OCI-LY7 (cell line): ENCODE results near the gene RIMBP2. TPM values are rescaled to one million over a fixed set of nuclear protein-coding genes. Genes with fewer than 3 reads are reported as not detected.

Experiments
- BruUV-seq: library from RNA; stranded (reverse); fragments of 400-500 nt; replicated peaks from 2 replicates; lab custom pipeline; 2021; lab: Mats Ljungman, UMichigan
- CTCF ChIA-PET: fragments of 300-600 bp; sonication (Branson Sonifier 250); formaldehyde crosslinking; loops from one replicate; lab custom pipeline; 2022; ENCODE audit warnings: antibody characterized with exemption; ENCODE audit not compliant: unreplicated experiment; lab: Charles Lee
- POLR2A ChIA-PET: fragments of 300-600 bp; sonication (Branson Sonifier 250); formaldehyde crosslinking; loops from one replicate; lab custom pipeline; 2022; ENCODE audit warnings: antibody characterized with exemption; lab: Charles Lee
- DNase-seq: peaks from one replicate; pipeline ENCODE4 v3.0.0-alpha.2; 2015; ENCODE audit warnings: low spot score
- H2AFZ ChIP-seq: fragments of 200-600 bp; sonication (generic), shearing (Covaris generic); 2 replicates; pipeline ENCODE4 v1.6.1; 2014; ENCODE audit warnings: mild to moderate bottlenecking, antibody characterized with exemption, low read length, moderate library complexity
- H3K27ac ChIP-seq: fragments of 200-600 bp; sonication (generic); 2 replicates; pipeline ENCODE4 v1.5.1; 2014; ENCODE audit warnings: mixed run types, low read depth, mild to moderate bottlenecking, moderate library complexity, low read length, inconsistent platforms; ENCODE audit not compliant: poor library complexity, severe bottlenecking
- H3K36me3 ChIP-seq: fragments of 200-600 bp; sonication (generic); 2 replicates; pipeline ENCODE4 v1.6.1; 2014; ENCODE audit warnings: mild to moderate bottlenecking, antibody characterized with exemption, low read length, moderate library complexity, mixed read lengths; ENCODE audit not compliant: insufficient read depth
- H3K4me1 ChIP-seq: fragments of 200-600 bp; sonication (generic); 2 replicates; pipeline ENCODE4 v1.5.1; 2014; ENCODE audit warnings: mild to moderate bottlenecking, low read length; ENCODE audit not compliant: insufficient read depth, poor library complexity, severe bottlenecking
- H3K4me2 ChIP-seq: fragments of 200-600 bp; sonication (generic); 2 replicates; pipeline ENCODE4 v1.6.1; 2014; ENCODE audit warnings: mild to moderate bottlenecking, low read length
- H3K4me3 ChIP-seq: fragments of 200-600 bp; sonication (generic); 2 replicates; pipeline ENCODE4 v1.5.1; 2014; ENCODE audit warnings: mild to moderate bottlenecking, low read depth, low read length; ENCODE audit not compliant: poor library complexity, severe bottlenecking
- H3K79me2 ChIP-seq: fragments of 200-600 bp; sonication (generic); 2 replicates; pipeline ENCODE4 v1.6.1; 2016; ENCODE audit warnings: low read depth, mild to moderate bottlenecking, low read length, moderate library complexity, mixed read lengths; ENCODE audit not compliant: insufficient read depth
- H3K9me2 ChIP-seq: fragments of 200-600 bp; sonication (generic); 2 replicates; pipeline ENCODE4 v1.6.1; 2016; ENCODE audit warnings: mild to moderate bottlenecking, low read length, mixed read lengths; ENCODE audit not compliant: insufficient read depth
- H3K9me3 ChIP-seq: fragments of 200-600 bp; sonication (generic); 2 replicates; pipeline ENCODE4 v1.6.1; 2014; ENCODE audit warnings: mild to moderate bottlenecking, mixed run types, low read length, mixed read lengths
- H4K20me1 ChIP-seq: fragments of 200-600 bp; sonication (generic); 2 replicates; pipeline ENCODE4 v1.6.1; 2014; ENCODE audit warnings: mild to moderate bottlenecking, antibody characterized with exemption, low read length, moderate library complexity, mixed read lengths; ENCODE audit not compliant: insufficient read depth
- EZH2phosphoT487 ChIP-seq: fragments of 200-600 bp; sonication (generic); IDR thresholded peaks from 2 replicates; pipeline ENCODE4 v1.6.1; 2018; ENCODE audit warnings: low read depth, borderline replicate concordance, mild to moderate bottlenecking, mixed run types, antibody characterized with exemption, low read length, moderate library complexity, mixed read lengths
- intact Hi-C: fragments of 100-400 bp; cut with micrococcal nuclease; formaldehyde crosslinking; loops from one replicate; pipeline ENCODE4 v1.10.0; 2022; ENCODE audit not compliant: unreplicated experiment
- total RNA-seq, 2 experiments: library from RNA; depleted of rRNA in 1 of 2; stranded (reverse); fragments of >200 nt in 1 of 2; shearing (Covaris generic) in 1 of 2; gene quantifications; 2 replicates each; pipeline ENCODE4 v1.2.3, GENCODE V29; 2014 to 2022
- TF ChIP-seq, protein P1 (sequence below): fragments of 200-600 bp; sonication (generic); conservative IDR thresholded peaks from 2 replicates; pipeline ENCODE4 v1.5.1; 2014; ENCODE audit warnings: mild to moderate bottlenecking, antibody characterized with exemption, low read length, moderate library complexity, mixed read lengths

The RIMBP2 gene
- total RNA-seq, 2 experiments from 2014 or later, result not detected

- BruUV-seq, result no TSS peak
- POLR2A ChIA-PET, result no interaction called here
- intact Hi-C loops, result no loop called here
- Histone ChIP-seq H3K4me1 (no peaks in the 10 kb centered on the region), H2AFZ (no peak overlapping the region), H4K20me1 (no peaks in the 10 kb centered on the region), H3K27ac (no peak overlapping the region), H3K79me2 (no peaks in the 10 kb centered on the region), H3K9me2 (no peaks in the 10 kb centered on the region), H3K4me2 (no peak overlapping the region), H3K36me3 (no peaks in the 10 kb centered on the region), H3K9me3 (no peaks in the 10 kb centered on the region), H3K4me3 (no peak overlapping the region)
- no peak for TF ChIP-seq EZH2phosphoT487
- TF ChIP-seq, protein P1, sequence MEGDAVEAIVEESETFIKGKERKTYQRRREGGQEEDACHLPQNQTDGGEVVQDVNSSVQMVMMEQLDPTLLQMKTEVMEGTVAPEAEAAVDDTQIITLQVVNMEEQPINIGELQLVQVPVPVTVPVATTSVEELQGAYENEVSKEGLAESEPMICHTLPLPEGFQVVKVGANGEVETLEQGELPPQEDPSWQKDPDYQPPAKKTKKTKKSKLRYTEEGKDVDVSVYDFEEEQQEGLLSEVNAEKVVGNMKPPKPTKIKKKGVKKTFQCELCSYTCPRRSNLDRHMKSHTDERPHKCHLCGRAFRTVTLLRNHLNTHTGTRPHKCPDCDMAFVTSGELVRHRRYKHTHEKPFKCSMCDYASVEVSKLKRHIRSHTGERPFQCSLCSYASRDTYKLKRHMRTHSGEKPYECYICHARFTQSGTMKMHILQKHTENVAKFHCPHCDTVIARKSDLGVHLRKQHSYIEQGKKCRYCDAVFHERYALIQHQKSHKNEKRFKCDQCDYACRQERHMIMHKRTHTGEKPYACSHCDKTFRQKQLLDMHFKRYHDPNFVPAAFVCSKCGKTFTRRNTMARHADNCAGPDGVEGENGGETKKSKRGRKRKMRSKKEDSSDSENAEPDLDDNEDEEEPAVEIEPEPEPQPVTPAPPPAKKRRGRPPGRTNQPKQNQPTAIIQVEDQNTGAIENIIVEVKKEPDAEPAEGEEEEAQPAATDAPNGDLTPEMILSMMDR, result no peak
- CTCF ChIA-PET, result no interaction called here
- no peak for DNase-seq
Measured at GRCh38 chr12:130706885-130707570, 9.1 kb downstream of the RIMBP2 start.

DNA sequence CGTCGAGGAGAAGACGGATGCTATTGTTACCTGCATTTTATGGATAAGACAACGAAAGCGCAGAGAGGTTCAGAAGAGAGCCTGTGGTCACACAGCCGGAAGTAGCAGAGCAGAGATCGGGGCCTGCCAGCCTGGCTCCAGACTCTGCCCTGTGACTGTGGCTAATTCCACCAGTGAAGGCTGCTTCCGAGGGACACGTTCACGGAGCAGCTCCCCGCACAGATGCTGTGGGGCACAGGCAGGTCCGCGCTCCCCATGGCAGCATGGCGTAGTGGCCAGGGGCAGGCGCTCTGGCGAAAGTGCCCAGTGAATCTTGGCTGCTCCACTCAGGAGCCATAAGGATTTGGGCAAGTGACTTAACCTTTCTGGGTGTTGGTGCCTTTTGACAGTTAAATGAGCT is 9.8 kb downstream of the RIMBP2 start:
- CTCF ChIA-PET, result no interaction called here
- intact Hi-C loops, result no loop called here

GRCh38 chr12:130705178-130705822 is 10.8 kb downstream of the RIMBP2 start:
- DNase-seq, result no peak
- Histone ChIP-seq H3K9me3 (no peaks in the 10 kb centered on the region), H3K4me3 (no peak overlapping the region), H2AFZ (no peak overlapping the region), H3K27ac (no peak overlapping the region), H3K36me3 (no peaks in the 10 kb centered on the region), H4K20me1 (no peaks in the 10 kb centered on the region), H3K4me2 (no peak overlapping the region), H3K79me2 (no peaks in the 10 kb centered on the region), H3K9me2 (no peaks in the 10 kb centered on the region), H3K4me1 (no peaks in the 10 kb centered on the region)
- no TSS peak for BruUV-seq
- TF ChIP-seq, protein P1, result no peak
- TF ChIP-seq EZH2phosphoT487, result no peak
- intact Hi-C loops, result no loop called here
- ChIA-PET POLR2A (no interaction called here), CTCF (no interaction called here)

More for the DNA sequence above, 9.8 kb downstream of the RIMBP2 start:
- no peaks in the 10 kb centered on the region for H3K79me2 ChIP-seq
- H3K4me1 ChIP-seq, result no peaks in the 10 kb centered on the region
- H3K9me2 ChIP-seq, result no peaks in the 10 kb centered on the region
- POLR2A ChIA-PET, result no interaction called here
- H3K36me3 ChIP-seq, result no peaks in the 10 kb centered on the region
- BruUV-seq, result no TSS peak
- H3K27ac ChIP-seq, result no peak overlapping the region
- no peaks in the 10 kb centered on the region for H3K9me3 ChIP-seq
- no peak overlapping the region for H2AFZ ChIP-seq
- H4K20me1 ChIP-seq, result no peaks in the 10 kb centered on the region
- no peak overlapping the region for H3K4me2 ChIP-seq
- no peak overlapping the region for H3K4me3 ChIP-seq
- DNase-seq, result no peak
- no peak for TF ChIP-seq EZH2phosphoT487
